Endothelial cell (in vitro differentiated cells): Measurements from ENCODE around the gene HRG. TPM values are rescaled to one million over a fixed set of nuclear protein-coding genes. Genes with fewer than 3 reads are reported as not detected.

Experiments used
- DNase-seq: peaks from one replicate; pipeline ENCODE4 v3.0.0; 2021; ENCODE audit warnings: low spot score
- H3K27ac Mint-ChIP-seq: one replicate; pipeline ENCODE4 v1.8.0; 2021; ENCODE audit warnings: mixed read lengths, inconsistent platforms; ENCODE audit not compliant: unreplicated experiment
- H3K27me3 Mint-ChIP-seq: one replicate; pipeline ENCODE4 v1.8.0; 2021; ENCODE audit warnings: mild to moderate bottlenecking, moderate library complexity, mixed read lengths, inconsistent platforms; ENCODE audit not compliant: unreplicated experiment
- H3K36me3 Mint-ChIP-seq: one replicate; pipeline ENCODE4 v1.8.0; 2021; ENCODE audit warnings: mild to moderate bottlenecking, low read depth, mixed read lengths, inconsistent platforms; ENCODE audit not compliant: unreplicated experiment
- H3K4me1 Mint-ChIP-seq: one replicate; pipeline ENCODE4 v1.8.0; 2021; ENCODE audit warnings: mild to moderate bottlenecking, mixed read lengths, inconsistent platforms; ENCODE audit not compliant: unreplicated experiment
- H3K4me3 Mint-ChIP-seq: one replicate; pipeline ENCODE4 v1.8.0; 2021; ENCODE audit warnings: mild to moderate bottlenecking, mixed read lengths, inconsistent platforms; ENCODE audit not compliant: unreplicated experiment
- H3K9me3 Mint-ChIP-seq: one replicate; pipeline ENCODE4 v1.8.0; 2021; ENCODE audit warnings: mixed read lengths, inconsistent platforms; ENCODE audit not compliant: unreplicated experiment
- total RNA-seq: library from RNA; stranded (reverse); fragmentation: NEBNext Ultra II Directional; extraction: Animal tissue kit (Norgen Biotek cat#: 25700); gene quantifications from one replicate; pipeline ENCODE4 v1.2.1, GENCODE V29; 2021; ENCODE audit not compliant: unreplicated experiment
- TF ChIP-seq, protein P1 (sequence below): fragments of 200-600 bp; sonication (generic); IDR thresholded peaks from one replicate; pipeline ENCODE4 v1.5.0; 2021; ENCODE audit warnings: antibody characterized with exemption; ENCODE audit not compliant: unreplicated experiment

The HRG gene
- total RNA-seq, 1 donor from 2014 or later = not detected

DNA sequence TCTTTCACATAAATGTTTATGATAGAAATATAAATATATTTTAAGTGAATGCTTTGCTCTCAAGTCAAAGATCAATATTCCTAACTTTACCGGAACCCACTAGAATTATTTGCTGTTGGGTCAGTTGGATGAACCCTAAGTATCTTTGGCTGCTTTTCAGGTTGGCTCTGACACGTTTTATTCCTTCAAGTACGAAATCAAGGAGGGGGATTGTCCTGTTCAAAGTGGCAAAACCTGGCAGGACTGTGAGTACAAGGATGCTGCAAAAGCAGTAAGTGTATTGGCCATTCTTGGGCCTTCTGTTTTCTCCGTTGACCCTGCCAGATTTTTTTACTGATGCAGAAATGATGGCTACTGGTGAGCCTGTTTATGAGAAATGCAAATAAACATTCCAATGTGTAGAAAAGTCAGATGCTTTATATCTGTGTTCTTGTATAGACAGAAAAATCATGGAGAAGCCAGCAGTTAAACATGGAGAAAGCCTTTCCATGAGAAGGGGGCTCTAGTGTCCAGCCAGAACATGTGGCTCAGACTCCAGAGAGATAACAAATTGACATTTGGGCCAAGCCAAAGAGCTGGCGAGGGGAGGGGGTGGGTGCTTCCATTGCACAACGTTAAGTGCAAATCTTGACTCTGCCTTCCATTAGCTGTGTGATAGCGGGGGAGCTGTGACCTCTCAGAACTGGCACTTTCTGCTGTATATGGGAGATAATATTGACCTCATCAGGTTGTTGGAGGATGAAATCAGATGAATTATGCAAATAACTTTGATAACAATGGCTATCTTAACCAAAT, 54.3 kb downstream of the HRG start:
- Mint-ChIP-seq H3K36me3 (no peaks in the 10 kb centered on the region), H3K4me3 (no peak overlapping the region), H3K27ac (no peak overlapping the region), H3K4me1 (no peaks in the 10 kb centered on the region), H3K9me3 (no peaks in the 10 kb centered on the region), H3K27me3 (no peaks in the 10 kb centered on the region)
- DNase-seq = no peak
- TF ChIP-seq, protein P1, sequence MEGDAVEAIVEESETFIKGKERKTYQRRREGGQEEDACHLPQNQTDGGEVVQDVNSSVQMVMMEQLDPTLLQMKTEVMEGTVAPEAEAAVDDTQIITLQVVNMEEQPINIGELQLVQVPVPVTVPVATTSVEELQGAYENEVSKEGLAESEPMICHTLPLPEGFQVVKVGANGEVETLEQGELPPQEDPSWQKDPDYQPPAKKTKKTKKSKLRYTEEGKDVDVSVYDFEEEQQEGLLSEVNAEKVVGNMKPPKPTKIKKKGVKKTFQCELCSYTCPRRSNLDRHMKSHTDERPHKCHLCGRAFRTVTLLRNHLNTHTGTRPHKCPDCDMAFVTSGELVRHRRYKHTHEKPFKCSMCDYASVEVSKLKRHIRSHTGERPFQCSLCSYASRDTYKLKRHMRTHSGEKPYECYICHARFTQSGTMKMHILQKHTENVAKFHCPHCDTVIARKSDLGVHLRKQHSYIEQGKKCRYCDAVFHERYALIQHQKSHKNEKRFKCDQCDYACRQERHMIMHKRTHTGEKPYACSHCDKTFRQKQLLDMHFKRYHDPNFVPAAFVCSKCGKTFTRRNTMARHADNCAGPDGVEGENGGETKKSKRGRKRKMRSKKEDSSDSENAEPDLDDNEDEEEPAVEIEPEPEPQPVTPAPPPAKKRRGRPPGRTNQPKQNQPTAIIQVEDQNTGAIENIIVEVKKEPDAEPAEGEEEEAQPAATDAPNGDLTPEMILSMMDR = no peak

DNA sequence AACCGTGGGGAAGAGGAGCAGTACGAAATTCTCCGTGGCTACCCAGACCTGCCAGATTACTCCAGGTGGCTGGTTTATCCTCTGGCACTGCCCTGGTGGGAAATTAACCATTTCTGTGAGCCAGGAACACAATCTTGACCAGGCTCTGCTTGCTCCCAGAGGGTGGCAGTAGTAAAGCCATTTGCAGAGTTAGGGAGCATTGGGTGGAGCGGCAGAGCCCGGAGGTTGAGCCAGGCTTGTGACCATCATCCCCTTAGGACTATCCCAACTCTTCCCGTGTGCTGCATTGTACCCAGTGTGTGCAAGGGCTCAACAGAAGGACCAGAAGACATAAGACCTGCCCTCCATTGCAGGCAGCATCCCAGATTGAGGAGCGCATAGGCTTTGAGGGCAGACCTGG, 56.6 kb downstream of the HRG start:
- no peaks in the 10 kb centered on the region for H3K27me3 Mint-ChIP-seq
- TF ChIP-seq, protein P1 = no peak
- no peaks in the 10 kb centered on the region for H3K9me3 Mint-ChIP-seq
- H3K4me1 Mint-ChIP-seq = no peaks in the 10 kb centered on the region
- no peak overlapping the region for H3K4me3 Mint-ChIP-seq
- H3K36me3 Mint-ChIP-seq = no peaks in the 10 kb centered on the region
- H3K27ac Mint-ChIP-seq = no peak overlapping the region
- DNase-seq = no peak

DNA sequence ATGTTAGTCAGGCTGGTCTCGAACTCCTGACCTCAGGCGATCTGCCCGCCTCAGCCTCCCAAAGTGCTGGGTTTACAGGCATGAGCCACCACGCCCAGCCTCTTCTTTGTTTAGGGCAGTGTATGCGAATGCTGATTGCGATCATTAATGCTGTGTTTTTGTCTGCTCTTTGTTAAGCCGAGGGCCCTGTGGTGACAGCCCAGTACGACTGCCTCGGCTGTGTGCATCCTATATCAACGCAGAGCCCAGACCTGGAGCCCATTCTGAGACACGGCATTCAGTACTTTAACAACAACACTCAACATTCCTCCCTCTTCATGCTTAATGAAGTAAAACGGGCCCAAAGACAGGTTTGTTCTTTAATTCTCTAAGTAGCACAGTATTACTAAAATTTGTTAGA, 59.1 kb downstream of the HRG start:
- Mint-ChIP-seq H3K4me1 (no peaks in the 10 kb centered on the region), H3K36me3 (no peaks in the 10 kb centered on the region), H3K9me3 (no peaks in the 10 kb centered on the region), H3K4me3 (no peak overlapping the region), H3K27ac (no peak overlapping the region), H3K27me3 (no peaks in the 10 kb centered on the region)
- TF ChIP-seq, protein P1 = no peak
- DNase-seq = no peak

Other genes with a start within 250 kb of the HRG start
- gene CRYGS, start 121.6 kb upstream of the HRG start, total RNA-seq = 5.8 TPM
- 19.5 TPM for gene TBCCD1, start 98.7 kb upstream of the HRG start, total RNA-seq
- 71.2 TPM for gene DNAJB11, start 95.3 kb upstream of the HRG start, total RNA-seq
- gene AHSG, start 53.0 kb upstream of the HRG start, total RNA-seq = not detected
- gene FETUB, start 25.6 kb upstream of the HRG start, total RNA-seq = not detected
- not detected for gene KNG1, start 51.3 kb downstream of the HRG start, total RNA-seq
- 260 TPM for gene EIF4A2, start 117.6 kb downstream of the HRG start, total RNA-seq
- gene RFC4, start 140.5 kb downstream of the HRG start, total RNA-seq = 30.2 TPM
- not detected for gene ADIPOQ, start 176.7 kb downstream of the HRG start, total RNA-seq